Measurements from ENCODE around the gene CRTC1.
A peak's percentile ranks its signal among the peaks of the same experiment; 100 is the strongest.
"Not testable (repeated sequence)": the region's sequence is repeated elsewhere in the genome, so short reads cannot be mapped to it uniquely, and the experiment has no call there.

CRTC1 gene

DNA sequence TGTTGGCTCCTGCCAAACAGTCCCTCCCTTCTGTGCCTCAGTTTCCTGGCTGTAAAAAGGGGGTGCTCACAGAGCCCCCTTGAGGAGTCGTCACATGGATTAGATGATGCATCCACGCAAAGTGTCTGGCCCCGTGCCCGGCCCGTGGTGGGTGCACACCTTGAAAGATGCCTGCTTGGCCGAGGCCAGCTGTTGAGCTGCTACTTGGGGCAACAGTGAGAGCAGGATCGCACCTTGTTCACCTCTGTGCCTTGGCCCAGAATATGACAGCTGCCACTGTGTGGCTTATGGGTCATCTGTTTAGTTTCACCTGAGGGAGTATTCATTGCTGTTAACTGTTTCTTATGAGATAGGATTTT lies 17.7 kb downstream of the CRTC1 start:
- DNase-seq (ENCODE audit: low spot score): no peak

DNA sequence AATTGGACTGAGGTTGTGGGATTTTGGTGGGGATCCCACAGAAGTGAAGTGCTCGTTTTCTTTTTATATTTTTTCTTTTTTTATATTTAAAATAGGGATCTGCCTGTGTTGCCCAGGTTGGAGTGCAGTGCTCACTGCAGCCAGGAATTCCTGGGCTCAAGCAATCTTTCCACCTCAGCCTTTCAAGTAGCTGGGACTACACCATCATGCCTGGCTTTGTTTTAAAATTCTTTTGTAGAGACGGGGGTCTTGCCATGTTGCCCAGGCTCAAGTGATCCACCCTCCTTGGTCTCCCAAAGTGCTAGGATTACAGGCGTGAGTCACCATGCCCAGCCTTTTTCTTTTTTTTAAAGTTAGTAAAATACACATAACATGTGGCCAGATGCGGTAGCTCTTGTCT lies 20.6 kb downstream of the CRTC1 start:
- no peak for DNase-seq (ENCODE audit: low spot score)

DNA sequence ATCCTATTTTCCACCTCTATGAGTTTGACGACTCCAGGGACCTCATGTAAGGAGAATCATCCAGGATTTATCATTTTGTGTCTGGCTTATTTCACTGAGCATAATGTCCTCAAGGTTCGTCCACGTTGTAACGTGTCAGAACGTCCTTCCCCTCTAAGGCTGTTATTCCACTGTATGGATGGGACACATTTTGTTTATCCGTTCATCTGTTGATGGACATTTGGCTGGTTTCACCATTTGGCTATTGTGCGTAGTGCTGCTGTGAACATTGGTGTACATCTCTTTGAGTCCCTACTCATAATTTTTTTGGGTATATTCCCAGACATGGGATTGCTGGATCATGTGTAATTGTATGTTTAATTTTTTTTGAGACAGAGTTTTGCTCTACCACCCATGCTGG lies 21.5 kb downstream of the CRTC1 start:
- DNase-seq (ENCODE audit: low spot score): no peak

GRCh38 chr19:18708452-18709231 lies 25.2 kb downstream of the CRTC1 start:
- DNase-seq (ENCODE audit: low spot score): no peak

GRCh38 chr19:18709546-18709945 lies 26.1 kb downstream of the CRTC1 start:
- no peak for DNase-seq (ENCODE audit: low spot score)

GRCh38 chr19:18710186-18710585 lies 26.7 kb downstream of the CRTC1 start:
- no peak for DNase-seq (ENCODE audit: low spot score)

DNA sequence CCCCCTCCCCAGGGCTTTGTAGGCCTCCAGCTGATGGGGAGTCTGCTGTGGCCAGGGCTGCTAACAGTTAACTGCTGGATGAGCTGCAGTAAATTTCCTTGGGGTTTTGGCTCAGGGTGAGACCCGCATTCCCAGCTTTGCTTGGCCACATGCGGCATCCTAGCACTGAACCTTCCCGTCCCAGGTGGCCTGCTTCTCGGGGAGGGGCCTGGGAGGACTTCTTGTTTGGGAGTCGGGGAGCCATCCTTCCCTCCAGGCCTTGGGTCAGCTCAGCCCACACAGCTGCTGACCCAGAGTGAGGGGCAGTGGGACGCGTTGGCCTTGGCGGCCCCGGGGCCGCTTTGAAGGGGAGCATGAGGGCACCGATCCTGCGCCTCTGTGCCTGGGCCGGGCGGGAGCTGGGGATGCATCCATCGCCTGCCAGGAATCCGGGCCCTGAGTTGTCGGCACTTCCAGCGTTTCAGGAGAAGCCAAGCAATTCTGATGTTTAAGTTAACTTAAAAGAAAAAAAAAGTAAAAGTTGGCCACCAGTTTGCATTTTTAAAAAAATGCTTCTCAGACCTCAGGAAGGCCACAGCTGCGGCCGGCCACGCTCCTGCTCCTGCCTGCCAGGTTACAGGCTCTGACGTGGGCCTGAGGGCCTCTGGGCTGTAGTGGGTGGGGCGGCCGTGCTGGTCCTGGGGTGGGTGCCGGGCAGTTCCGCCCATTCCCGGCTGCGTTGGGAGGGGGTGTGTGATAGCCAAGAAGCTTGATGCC lies 27.7 kb downstream of the CRTC1 start:
- no peak for DNase-seq (ENCODE audit: low spot score)

DNA sequence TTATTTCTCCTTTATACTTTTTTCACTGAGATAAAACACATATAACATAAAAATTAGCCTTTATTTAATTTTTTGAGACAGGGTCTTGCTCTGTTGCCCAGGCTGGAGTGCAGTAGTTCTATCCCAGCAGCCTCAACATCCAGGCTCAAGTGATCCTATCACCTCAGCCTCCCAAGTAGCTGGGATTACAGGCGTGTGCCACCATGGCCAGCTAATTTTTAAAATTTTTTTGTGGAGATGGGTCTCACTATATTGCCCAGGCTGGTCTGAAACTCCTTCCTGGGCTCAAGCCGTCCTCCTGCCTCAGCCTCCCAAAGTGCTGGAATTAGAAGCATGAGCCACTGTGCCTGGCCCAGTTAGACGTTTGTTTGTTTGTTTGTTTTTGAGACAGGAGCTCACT lies 28.4 kb downstream of the CRTC1 start:
- no peak for DNase-seq (ENCODE audit: low spot score)

- DNase-seq (ENCODE audit: low spot score): no peak
Measured at GRCh38 chr19:18712981-18713380, 29.5 kb downstream of the CRTC1 start.

GRCh38 chr19:18713550-18714117 lies 30.2 kb downstream of the CRTC1 start:
- no peak for DNase-seq (ENCODE audit: low spot score)

GRCh38 chr19:18715416-18715815 lies 31.9 kb downstream of the CRTC1 start:
- DNase-seq (ENCODE audit: low spot score): no peak

GRCh38 chr19:18716857-18717256 lies 33.4 kb downstream of the CRTC1 start:
- DNase-seq (ENCODE audit: low spot score): no peak

DNA sequence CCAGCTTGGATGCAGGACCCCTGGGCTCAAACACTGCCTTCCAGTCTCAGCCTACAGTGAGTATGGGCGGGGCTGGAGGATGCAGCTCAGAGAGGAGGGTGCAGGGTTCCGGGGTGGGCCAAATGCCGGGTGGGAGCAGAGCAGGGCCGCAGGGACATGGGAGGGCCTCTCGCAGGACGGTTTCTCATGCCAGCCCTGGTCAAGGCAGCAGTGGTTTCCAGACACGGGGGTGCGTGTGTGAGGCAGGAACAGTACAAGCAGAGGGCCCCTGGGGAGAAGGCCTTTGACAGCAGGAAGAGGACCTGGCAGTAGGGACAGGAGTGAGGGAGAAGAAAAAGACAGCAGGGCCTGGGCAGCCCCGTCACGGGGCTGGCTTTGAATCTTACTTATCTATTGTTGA lies 34.1 kb downstream of the CRTC1 start:
- DNase-seq (ENCODE audit: low spot score): no peak

DNA sequence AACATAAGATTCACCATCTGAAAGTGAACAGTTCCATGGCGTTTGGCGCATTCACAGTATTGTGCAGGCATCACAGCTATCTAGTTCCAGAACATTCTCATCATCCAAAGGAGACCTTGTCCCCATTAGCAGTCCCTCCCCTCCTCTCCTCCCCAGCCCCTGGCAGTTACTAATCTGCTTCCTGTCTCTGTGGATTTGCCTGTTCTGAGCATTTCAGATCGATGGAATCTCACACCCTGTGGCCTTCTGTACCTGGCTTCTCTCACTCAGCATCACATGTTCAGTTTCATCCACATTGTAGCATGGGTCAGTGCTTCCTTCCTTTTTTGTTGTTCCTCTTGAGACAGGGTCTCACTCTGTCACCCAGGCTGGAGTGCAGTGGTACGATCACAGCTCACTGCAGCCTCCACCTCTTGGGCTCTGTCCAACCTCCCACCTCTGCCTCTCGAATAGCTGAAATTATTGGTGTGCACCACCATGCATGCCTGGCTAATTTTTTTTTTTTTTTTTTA lies 34.6 kb downstream of the CRTC1 start:
- DNase-seq (ENCODE audit: low spot score): no peak

GRCh38 chr19:18718846-18719458 lies 35.5 kb downstream of the CRTC1 start:
- DNase-seq (ENCODE audit: low spot score): peak; percentile 32

DNA sequence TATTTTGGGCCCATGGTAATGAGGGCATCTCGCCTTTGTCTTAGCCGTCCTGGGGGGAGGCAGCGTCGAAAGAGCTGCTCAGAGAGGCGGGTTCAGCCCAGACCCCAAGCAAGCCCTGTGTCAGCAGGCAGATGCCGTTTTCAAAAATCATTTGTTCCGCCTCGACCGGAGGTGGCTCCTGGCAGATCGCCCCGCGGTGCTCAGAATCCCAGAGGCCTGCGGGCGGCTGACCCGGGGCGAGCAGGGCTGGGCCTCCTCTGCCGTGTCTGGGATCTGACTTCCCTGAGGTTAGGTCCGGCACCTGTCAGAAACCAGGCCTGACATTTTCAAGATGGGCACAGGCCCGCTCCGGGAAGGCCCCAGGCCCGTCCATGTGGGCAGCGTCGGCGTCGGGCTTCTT lies 36.1 kb downstream of the CRTC1 start:
- no peak for DNase-seq (ENCODE audit: low spot score)

- no peak for DNase-seq (ENCODE audit: low spot score)
Measured at GRCh38 chr19:18723871-18724377, 40.4 kb downstream of the CRTC1 start.

GRCh38 chr19:18725841-18726770 lies 42.6 kb downstream of the CRTC1 start:
- no peak for DNase-seq (ENCODE audit: low spot score)

- no peak for DNase-seq (ENCODE audit: low spot score)
Measured at GRCh38 chr19:18726846-18727245, 43.4 kb downstream of the CRTC1 start.

GRCh38 chr19:18727602-18728001 lies 44.1 kb downstream of the CRTC1 start:
- not testable (repeated sequence) for DNase-seq (ENCODE audit: low spot score)

- no peak for DNase-seq (ENCODE audit: low spot score)
Measured at GRCh38 chr19:18729933-18730530, 46.6 kb downstream of the CRTC1 start.

Measured in globus pallidus (tissue), 1 donor.